Coronary artery (tissue), 2 donors: ENCODE results near the gene TRPM1.

ENCODE experiments used
- DNase-seq: peaks from one replicate; pipeline ENCODE4 v3.0.0-alpha.2; 2017; ENCODE audit warnings: low spot score
- H3K27ac ChIP-seq, 2 donors: fragments of 200-600 bp; sonication (generic); one replicate each; pipeline ENCODE4 v1.5.1; 2016 to 2019
- H3K4me3 ChIP-seq: fragments of 200-600 bp; sonication (generic); 2 replicates; pipeline ENCODE4 v1.5.1; 2016; ENCODE audit warnings: mild to moderate bottlenecking, moderate library complexity
- TF ChIP-seq, protein P1 (sequence below): fragments of 200-600 bp; sonication (generic); IDR thresholded peaks from one replicate; pipeline ENCODE4 v1.5.1; 2019; ENCODE audit warnings: antibody characterized with exemption

Gene TRPM1

DNA sequence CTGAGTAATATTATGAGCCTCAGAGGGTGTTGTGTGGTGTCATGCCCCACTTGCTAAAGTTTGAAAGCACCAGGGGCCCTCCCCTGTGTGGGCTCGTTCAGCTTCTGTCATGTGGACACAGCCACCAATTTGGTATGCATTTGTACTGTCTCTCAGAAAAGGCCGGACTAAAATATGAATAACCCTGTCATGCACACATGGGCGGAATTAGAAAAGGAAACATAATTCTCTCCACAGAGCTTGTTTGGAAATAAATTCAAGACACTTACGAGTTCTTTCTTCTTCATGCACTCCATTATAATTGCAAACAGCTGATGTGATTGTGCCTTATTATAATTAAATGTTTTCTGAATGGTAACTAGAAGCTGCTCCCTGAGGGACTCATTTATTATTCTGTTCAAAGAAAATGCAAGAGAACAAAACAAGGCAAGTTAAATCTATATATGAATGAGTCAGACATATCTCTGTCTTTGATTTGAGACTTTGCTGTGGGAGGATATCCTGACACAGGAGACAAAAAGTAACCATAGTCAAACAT is 39.1 kb downstream of the TRPM1 start:
- TF ChIP-seq, protein P1, sequence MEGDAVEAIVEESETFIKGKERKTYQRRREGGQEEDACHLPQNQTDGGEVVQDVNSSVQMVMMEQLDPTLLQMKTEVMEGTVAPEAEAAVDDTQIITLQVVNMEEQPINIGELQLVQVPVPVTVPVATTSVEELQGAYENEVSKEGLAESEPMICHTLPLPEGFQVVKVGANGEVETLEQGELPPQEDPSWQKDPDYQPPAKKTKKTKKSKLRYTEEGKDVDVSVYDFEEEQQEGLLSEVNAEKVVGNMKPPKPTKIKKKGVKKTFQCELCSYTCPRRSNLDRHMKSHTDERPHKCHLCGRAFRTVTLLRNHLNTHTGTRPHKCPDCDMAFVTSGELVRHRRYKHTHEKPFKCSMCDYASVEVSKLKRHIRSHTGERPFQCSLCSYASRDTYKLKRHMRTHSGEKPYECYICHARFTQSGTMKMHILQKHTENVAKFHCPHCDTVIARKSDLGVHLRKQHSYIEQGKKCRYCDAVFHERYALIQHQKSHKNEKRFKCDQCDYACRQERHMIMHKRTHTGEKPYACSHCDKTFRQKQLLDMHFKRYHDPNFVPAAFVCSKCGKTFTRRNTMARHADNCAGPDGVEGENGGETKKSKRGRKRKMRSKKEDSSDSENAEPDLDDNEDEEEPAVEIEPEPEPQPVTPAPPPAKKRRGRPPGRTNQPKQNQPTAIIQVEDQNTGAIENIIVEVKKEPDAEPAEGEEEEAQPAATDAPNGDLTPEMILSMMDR = no peak
- Histone ChIP-seq H3K4me3 (no peak overlapping the region), H3K27ac (no peak overlapping the region)
- no peak for DNase-seq

DNA sequence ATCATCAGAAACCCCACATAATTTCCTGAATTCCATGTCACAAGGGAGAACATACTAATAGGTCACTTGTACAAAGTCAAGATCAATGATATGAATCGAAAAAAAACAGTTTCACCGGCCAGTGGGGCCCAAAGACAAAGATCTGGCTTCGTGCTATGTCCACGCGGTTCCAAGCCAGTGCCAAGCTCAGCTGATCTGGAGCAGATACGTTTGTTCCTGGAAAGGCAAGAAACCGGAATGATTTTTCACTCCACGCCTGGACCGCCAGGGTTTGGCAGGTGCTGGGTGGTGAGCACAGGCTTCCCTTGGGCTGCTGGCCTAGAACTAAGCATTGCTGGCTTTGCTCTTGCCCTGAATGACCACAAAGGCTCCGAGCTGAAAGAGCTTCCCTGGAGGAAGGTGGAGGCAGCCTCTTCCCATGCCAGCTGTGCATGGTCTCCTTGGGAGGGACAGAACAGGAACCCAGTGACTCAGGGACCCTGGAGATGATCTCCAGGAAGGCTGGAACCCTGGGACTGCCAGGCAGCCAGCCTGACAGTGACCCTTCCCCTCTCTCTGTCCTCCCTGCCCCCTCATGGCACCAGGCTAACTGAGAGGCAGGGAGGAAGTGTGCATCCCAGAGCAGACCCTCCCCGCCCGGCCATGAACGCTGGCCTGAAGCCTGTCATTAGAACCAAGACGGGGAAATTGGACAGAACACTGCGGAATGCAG is 40.9 kb downstream of the TRPM1 start:
- Histone ChIP-seq H3K27ac (no peak overlapping the region), H3K4me3 (no peak overlapping the region)
- TF ChIP-seq, protein P1 = no peak
- DNase-seq = no peak

DNA sequence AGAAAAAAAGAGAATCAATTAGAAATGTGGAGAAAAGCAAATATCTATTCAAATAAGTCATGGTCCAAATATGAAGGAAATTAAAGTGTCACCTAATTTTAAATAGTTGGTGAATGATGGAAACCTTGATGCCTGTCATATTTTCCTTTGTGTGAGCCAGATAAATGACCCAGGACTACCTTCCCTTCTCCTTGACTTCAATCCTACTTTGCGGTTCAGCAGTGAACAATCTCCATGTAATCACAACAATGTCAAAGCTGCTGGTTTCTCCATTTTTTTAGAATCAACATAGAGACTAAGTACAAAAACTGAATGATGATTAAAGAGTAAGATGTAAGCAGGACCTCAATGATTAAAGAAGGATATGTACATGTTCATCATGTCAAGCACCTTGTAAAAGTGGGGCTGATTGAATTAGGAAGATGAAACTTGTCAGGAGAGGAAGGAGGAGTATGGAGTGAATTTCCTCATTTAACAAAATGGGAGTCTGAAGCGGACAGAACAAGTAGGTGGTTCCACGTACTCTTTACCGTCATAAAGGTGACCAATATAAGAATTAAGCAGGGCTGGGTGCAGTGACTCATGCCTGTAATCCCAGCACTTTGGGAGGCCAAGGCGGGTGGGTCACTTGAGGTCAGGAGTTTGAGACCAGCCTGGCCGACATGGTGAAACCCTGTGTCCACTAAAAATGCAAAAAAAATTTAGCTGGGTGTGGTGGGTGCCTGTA is 43.1 kb downstream of the TRPM1 start:
- Histone ChIP-seq H3K27ac (no peak overlapping the region), H3K4me3 (no peak overlapping the region)
- TF ChIP-seq, protein P1 = no peak
- DNase-seq = no peak

DNA sequence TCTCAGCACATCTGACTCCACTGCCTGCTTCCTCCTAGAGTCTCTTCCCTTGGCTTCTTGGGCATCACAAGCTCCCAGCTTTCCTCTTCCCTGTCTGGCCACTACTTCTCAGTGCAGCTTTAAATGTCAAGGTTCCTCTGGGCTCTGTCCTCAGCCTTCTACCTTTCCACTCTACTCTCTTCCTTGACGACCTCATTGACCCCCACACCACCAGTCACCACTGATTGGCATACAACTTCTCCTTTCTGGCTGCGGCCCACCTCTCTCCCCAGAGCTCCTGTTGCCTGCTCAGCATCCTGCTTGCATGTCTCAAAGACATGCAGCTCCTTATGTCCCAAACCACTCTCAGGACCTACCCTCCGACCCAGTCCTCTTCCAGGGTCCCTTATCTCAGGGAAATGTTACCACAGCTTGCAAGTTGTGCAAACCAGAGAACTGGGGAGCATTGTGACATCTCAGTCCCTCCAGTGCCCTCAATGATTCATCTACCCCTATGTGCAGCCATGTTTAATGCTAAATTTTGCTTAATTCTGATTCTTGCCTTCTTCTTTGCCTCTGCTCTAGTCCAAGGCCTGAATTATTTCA is 49.9 kb downstream of the TRPM1 start:
- TF ChIP-seq, protein P1 = no peak
- DNase-seq = no peak
- H3K27ac ChIP-seq = no peak overlapping the region
- no peak overlapping the region for H3K4me3 ChIP-seq

DNA sequence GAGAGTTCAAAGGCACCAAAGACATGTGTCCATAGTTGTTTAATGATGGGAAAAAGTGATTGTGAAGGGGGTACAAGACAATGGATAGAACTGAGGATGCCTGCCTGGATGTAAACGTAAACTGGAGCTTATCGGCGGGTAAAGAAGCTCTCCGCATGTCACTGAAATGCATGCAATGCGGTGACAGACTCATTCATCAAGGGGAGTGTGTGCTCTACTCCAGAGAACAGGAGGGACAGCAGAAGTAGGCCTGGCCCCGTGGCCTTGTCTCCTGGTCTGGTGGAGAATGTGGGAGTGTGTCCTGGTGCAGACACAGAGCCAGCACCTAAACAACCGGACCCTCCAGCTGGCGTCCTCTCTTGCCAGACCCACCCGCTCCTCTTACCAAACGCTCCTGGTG is 50.6 kb downstream of the TRPM1 start:
- TF ChIP-seq, protein P1 = no peak
- Histone ChIP-seq H3K27ac (no peak overlapping the region), H3K4me3 (no peak overlapping the region)
- no peak for DNase-seq

DNA sequence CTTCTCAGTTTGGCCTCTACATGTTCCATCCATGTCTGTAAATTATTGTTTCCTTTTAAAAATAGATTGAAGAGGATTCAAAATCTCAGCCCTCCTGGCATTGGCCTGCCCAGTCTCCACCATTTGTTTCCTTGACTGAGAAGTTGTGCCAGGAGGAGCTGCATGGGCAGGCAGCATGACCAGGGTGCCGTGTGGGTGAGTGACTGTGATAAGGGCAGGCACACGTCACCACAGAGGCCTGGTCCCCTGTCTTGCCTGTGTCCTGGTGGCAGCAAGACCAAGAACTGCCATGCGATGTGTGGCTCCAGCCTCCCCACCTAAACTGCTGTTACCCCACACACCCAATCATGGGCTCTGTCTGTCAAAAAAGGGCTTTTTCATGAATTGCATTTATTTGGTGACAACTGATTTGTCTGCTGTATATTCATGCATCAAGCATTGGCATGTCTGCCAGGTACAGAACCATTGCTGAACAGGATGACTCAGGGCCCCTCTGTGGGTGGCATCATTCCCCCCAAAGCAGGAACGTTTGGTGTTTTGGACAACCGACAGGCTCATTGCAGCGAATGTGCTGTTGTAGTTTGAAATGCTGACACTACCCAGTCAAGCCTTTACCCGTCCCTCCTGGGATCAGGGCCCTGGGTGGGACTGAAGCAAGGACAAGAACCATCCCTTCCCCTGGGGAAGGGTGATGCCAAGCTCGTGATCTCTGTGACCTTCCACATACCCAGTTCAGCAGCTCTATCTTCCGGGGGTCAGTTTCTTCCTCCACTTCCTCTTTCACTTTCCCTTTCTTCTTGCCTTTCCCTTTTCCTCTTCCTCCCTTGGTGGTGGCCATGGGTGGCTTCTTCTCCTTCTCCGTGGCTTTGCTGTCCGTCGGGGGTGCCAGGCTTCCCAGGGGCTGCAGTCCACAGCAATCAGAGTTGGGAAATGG is 51.6 kb downstream of the TRPM1 start:
- TF ChIP-seq, protein P1 = no peak
- Histone ChIP-seq H3K4me3 (no peak overlapping the region), H3K27ac (no peak overlapping the region)
- no peak for DNase-seq
